ENCODE results near the gene RPS6KL1. TPM values are rescaled to one million over a fixed set of nuclear protein-coding genes. Genes with fewer than 3 reads are reported as not detected.

The RPS6KL1 gene
- total RNA-seq, 4 donors from 2014 or later, result 0.83 to 1.7 (median 1.3) TPM

DNA sequence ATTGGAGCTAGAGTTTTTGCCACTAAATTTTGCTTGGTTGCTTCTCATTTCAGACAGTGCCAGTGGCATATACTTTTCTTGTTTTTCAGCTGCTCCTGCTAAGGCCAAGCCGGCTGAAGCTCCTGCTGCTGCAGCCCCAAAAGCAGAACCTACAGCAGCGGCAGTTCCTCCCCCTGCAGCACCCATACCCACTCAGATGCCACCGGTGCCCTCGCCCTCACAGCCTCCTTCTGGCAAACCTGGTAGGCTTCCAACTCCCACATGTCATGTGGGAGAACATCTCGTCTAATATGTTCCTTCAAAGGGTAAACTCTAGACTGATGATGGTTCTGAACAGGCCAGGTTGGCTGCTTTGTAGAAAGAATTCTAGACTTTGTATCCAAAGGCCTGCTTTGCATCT is 30.3 kb downstream of the RPS6KL1 start:
- 55 to 90% methylated on average over 3 to 5 of the region's 5 CpGs for WGBS, 2 donors
- TF ChIP-seq CTCF (IDR thresholded peaks at IDR 0.05), result no peak
- no peak for TF ChIP-seq POLR2A (IDR thresholded peaks at IDR 0.05)
- peaks cover 63 to 96% (median 65%) of the 10 kb centered on the region in 3 donors for H3K36me3 ChIP-seq
- peaks cover 3 to 24% (median 10%) of the 10 kb centered on the region in 3 donors for H3K4me1 ChIP-seq
- no peak for DNase-seq
- no peak overlapping the region for H3K4me3 ChIP-seq
- no peaks in the 10 kb centered on the region for H3K9me3 ChIP-seq
- H3K27ac ChIP-seq, result no peak overlapping the region
- no peaks in the 10 kb centered on the region for H3K27me3 ChIP-seq
- intact Hi-C loops (cut with DNase I), result no loop called here

- H3K4me3 ChIP-seq, result no peak overlapping the region
- peaks cover 3 to 33% (median 14%) of the 10 kb centered on the region in 3 donors for H3K4me1 ChIP-seq
- DNase-seq, result no peak
- H3K27ac ChIP-seq, result peak overlapping the region in 2 of 4 donors; percentile 39 to 40
- peaks cover 54 to 96% (median 56%) of the 10 kb centered on the region in 3 donors for H3K36me3 ChIP-seq
- 38 to 53% methylated on average over 6 of the region's 6 CpGs for WGBS, 2 donors
- no peaks in the 10 kb centered on the region for H3K9me3 ChIP-seq
- TF ChIP-seq POLR2A (IDR thresholded peaks at IDR 0.05) (no peak), CTCF (IDR thresholded peaks at IDR 0.05) (no peak)
- intact Hi-C loops (cut with DNase I), result no loop called here
- no peaks in the 10 kb centered on the region for H3K27me3 ChIP-seq
Measured at GRCh38 chr14:74891870-74892269, 31.2 kb downstream of the RPS6KL1 start.

DNA sequence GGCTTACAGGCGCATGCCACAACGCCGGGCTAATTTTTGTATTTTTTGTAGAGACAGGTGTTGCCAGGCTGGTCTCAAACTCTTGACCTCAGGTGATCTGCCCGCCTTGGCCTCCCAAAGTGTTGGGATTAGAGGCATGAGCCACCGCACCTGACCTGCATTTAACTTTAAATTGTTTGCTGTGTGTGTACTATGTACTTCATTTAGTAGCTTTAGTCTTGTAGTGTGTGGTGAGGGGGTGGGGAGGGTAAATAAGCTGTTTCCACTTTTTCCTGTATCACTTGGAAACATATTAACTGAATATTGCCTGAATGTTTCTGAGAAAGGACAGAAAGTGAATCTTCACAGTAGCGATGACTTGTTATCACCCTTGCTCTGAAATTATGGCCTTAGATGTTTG is 32.8 kb downstream of the RPS6KL1 start:
- H3K36me3 ChIP-seq, result peaks cover 40 to 96% (median 42%) of the 10 kb centered on the region in 3 donors
- TF ChIP-seq POLR2A (IDR thresholded peaks at IDR 0.05) (no peak), CTCF (IDR thresholded peaks at IDR 0.05) (no peak)
- WGBS, 2 donors, result 90 to 98% methylated on average over 3 to 6 of the region's 6 CpGs

DNA sequence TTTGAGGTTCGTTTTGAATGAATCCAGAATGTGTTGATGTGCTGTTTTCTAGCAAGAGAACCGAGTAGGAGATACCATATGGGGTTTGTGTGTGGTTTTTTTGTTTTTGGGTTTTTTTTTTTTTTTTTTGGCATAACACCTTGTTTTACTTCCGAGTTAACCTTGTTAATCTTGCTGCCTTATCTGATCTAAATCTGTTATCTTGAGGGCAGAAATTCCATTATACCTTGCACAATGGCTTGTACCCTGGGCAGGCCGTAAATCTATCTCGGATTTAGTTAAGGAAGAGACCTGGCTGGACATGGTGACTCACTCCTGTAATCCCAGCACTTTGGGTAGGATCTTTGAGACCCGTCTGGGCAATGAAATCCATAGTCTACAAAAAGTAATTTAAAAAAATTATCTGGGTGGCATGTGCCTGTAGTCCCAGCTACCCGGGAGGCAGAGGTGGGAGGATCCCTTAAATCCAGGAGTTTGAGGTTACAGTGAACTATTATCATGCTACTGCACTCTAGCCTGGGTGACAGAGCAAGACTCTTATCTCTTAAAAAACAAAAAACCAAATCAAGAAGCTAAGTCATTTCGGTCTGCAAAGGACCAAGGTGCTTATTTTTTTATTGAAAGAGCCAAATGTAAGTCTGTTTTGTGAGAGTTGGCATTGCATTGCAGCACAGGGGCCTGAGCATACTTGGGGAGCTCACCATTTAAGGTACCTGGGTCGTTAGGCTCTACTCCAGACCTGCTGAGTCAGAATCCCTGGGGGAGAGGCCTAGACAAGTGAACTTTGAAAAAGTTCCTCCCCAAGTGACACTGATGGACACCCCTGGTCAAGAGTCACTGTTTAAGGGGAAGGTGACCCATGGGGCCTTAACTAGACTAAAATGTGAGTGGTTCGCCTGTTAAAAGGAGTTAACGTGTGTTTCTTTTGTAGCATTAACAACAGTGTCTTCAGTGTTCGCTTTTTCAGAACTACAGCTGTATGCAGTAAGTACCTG is 34.6 kb downstream of the RPS6KL1 start:
- no peaks in the 10 kb centered on the region for H3K9me3 ChIP-seq
- TF ChIP-seq CTCF (IDR thresholded peaks at IDR 0.05) (no peak), POLR2A (IDR thresholded peaks at IDR 0.05) (no peak)
- H3K4me1 ChIP-seq, result peaks cover 3 to 67% (median 43%) of the 10 kb centered on the region in 3 donors
- intact Hi-C loops (cut with DNase I), result no loop called here
- peak overlapping the region in 1 of 4 donors; percentile 13 for H3K27ac ChIP-seq
- DNase-seq, result no peak
- peaks cover 22 to 81% (median 26%) of the 10 kb centered on the region in 3 donors for H3K36me3 ChIP-seq
- H3K4me3 ChIP-seq, result no peak overlapping the region
- WGBS, 2 donors, result 49 to 53% methylated on average over 12 of the region's 12 CpGs
- no peaks in the 10 kb centered on the region for H3K27me3 ChIP-seq

More for the DNA sequence above, 32.8 kb downstream of the RPS6KL1 start:
- Histone ChIP-seq H3K27ac (no peak overlapping the region), H3K9me3 (no peaks in the 10 kb centered on the region), H3K27me3 (no peaks in the 10 kb centered on the region), H3K4me1 (peaks cover 3 to 49% (median 25%) of the 10 kb centered on the region in 3 donors), H3K4me3 (no peak overlapping the region)
- intact Hi-C loops (cut with DNase I), result no loop called here
- DNase-seq, result no peak

DNA sequence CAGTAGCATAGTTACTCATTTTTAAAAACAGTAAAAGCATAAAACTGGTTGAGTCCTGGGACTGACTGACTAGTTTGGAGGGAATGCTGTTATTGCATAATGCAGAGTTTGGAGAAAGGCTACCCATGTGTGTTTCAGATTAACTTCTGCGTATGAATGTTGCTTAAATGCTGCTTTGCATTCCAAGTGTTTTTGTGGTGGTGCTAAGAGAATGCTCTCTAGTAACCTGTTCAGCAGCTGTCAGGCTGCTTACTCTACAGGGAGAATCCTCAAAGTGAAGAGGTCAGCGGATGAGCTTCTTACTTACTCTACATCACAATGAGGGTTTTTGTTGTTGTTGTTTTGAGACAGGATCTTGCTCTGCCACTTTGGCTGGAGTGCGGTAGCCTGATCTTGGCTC is 37.1 kb downstream of the RPS6KL1 start:
- intact Hi-C loops (cut with DNase I), result no loop called here
- Histone ChIP-seq H3K4me3 (no peak overlapping the region), H3K27me3 (no peaks in the 10 kb centered on the region), H3K27ac (peak overlapping the region in 3 of 4 donors; percentile 48 to 62 (median 52)), H3K4me1 (peaks cover 10 to 72% (median 47%) of the 10 kb centered on the region in 3 donors), H3K9me3 (no peaks in the 10 kb centered on the region), H3K36me3 (peaks cover 12 to 56% (median 14%) of the 10 kb centered on the region in 3 donors)
- TF ChIP-seq CTCF (IDR thresholded peaks at IDR 0.05), result no peak
- no peak for TF ChIP-seq POLR2A (IDR thresholded peaks at IDR 0.05)
- WGBS, 2 donors, result 72 to 81% methylated on average over 3 of the region's 3 CpGs
- no peak for DNase-seq

Measured in esophagus squamous epithelium (tissue), 5 donors.